CD1c-positive myeloid dendritic cell (primary cell): Measurements from ENCODE around the gene NIPSNAP3A.

ENCODE experiments used
- DNase-seq: peaks from one replicate; pipeline ENCODE4 v3.0.0-alpha.2; 2016; ENCODE audit errors: extremely low spot score

Gene NIPSNAP3A

DNA sequence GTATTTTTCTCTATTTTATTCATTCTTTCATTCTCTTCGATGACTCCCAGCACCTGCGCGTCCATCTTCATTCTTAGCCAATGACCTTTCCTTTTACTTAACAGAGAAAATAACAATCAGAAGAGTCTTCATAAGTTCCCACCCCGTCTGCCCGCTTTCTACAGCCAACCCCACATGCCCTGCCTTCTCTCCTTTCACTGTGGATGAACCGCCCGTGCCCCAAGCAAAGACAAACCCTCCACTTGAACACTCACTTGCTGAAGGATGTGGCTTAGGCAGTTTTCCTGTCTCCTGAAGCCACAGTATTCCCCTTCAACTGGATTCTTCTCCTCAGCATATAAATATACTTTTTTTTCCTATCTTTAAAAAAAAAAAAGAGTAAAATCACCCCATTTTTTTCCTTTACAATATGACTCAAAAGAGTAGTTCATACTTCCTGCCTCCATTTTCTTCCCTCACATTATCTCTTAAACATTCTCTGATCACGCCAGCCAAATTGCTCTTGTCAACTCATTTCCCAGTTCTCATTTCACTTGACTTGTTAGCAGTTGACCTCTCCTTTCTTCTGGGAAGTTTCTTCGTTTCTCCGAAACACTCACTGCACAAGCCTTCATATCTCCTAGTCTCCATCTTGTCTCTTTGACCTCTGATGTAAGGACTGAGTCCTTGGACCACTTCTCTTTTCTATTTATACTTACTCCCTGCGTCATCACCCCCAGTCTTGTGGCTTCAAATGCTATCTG, 27.5 kb downstream of the NIPSNAP3A start:
- peak; percentile 84 for DNase-seq

DNA sequence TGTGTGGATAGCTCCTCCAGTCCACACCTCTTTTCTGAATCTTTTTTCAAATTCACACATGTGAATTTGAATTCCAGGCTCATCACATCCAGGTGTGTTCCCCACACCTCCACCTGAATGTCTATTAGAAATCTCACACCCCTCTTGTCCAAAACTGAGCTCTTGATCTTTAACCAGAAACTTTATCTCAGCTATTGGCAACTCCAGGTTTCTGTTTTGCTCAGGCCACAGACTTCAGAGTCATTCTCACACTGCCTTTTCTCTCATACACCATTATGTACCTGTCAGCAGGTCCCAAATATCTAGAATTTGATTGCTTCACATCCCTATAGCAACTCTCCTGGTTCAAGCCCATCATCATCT, 28.1 kb downstream of the NIPSNAP3A start:
- DNase-seq: peak; percentile 46

DNA sequence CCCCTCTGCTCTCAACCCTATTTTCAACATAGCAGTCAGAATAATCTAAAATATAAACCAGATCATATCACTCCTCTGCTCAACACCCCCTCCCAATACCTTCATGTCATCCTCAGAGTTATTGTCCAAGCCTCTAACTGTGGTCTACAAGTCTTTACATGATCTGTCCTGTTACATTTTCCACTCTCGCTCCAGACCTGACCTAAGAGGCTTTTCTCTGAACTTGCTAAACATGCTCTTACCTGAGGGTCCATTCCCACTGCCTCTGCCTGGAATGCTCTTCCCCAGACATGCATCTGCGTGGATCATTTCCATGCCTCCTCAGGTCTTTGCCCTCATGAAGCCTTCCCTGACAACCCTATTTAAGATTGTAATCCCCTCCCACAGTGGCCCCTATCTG, 28.5 kb downstream of the NIPSNAP3A start:
- DNase-seq: no peak

DNA sequence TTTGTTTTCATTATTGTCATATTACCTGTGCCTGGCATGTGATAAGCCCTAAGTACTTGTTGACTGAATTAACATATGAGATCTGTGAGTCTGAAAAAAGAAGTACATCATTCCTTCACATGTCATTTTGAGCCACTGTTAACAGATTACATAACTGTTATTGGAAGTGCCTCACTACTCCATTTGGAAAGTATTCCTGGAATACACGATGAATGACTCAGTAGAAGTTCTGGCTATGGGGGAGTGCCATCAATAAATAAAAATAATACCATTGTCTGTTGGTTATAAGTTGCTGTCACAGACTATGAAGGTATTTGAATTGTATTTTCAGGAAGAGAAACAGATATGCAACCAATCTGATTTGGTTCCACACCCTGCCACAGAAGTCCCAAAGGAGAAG, 29.3 kb downstream of the NIPSNAP3A start:
- DNase-seq: peak; percentile 28

DNA sequence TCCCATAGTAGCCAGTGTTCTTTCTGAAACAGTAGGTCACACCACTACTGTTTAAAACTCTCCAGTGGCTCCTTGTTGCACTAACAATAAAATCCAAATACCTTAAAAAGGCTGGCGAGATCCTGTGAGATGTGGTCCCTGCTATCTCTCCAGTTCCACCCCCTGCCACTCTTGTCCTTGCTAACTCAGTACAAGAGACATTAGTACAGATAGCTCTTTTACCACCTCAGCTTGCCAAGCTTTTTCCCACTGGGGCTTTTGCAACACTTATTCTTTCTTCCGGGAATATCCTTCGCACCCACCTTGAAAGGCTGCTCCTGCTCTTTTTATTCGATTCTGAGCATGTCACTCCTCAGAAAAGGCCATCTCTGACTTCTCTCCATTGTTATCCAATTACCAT, 31.3 kb downstream of the NIPSNAP3A start:
- DNase-seq: no peak

DNA sequence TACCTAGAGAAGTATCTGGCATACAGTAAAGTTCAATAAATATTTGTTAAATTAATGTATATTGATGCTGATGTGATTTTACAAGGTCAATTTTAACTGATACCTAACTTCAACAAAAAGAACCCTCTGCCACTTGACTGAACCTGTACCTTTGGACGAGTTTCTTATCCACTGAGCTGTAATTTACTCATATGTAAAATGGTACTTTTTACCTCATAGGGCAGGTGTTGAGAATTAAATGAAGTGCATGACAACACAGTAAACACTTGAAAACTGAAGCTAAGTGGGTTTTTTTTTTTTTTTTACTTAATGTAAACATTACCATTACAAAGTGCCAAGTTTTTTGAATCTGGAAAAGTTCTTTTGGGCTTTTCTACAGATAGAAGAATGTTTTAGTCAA, 31.9 kb downstream of the NIPSNAP3A start:
- DNase-seq: no peak

DNA sequence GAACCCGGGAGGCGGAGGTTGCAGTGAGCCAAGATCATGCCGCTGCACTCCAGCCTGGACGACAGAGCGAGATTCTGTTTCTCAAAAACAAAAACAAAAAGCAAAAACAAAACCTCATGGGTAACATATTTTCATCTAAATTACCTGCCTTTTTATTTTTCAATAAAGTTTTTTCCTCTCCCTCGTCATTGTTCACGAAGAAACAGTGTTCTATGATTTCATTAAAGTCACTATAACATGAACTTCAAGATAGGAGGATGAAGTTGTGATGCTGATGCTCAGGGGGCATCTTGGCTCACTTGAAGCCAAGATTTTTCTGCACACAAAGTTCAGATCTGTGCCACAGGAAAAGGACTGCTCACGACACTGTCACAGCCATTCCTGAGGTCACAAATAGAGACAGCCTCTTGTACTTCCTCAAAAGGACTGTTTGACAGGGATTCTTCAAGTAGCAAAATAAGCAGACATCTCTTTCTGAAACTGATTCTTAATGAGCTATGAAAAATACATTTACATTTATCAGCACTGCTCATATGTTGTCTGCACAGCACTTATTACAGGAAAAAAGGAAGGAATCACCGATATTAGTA, 32.6 kb downstream of the NIPSNAP3A start:
- peak; percentile 60 for DNase-seq

DNA sequence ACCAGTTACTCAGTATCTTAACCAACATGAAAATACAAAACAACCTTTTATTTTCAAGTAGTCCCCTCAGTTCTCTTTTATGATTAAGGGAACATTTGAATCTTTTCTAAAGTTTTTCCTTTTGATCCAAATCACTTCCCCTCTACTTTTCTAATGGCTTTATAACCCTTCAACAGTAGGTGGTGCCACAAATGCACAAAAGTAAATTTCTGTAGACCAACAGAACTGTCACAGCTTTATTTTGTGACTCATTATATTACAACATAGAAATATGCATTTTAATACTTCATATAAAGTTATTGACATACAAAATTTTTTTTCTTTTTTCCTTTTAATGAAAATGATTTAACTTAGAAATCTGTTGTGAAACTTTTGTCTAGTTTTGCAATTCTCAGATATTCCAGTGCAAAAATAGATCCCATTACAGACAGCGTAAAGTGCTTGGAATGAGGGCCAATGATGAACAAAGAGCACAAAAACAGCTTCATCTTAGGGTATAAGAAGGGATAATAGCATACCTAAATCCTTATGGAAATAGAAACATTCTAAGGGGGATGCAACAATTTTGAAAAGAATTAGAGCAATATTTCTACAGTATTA, 33.4 kb downstream of the NIPSNAP3A start:
- peak; percentile 69 for DNase-seq

DNA sequence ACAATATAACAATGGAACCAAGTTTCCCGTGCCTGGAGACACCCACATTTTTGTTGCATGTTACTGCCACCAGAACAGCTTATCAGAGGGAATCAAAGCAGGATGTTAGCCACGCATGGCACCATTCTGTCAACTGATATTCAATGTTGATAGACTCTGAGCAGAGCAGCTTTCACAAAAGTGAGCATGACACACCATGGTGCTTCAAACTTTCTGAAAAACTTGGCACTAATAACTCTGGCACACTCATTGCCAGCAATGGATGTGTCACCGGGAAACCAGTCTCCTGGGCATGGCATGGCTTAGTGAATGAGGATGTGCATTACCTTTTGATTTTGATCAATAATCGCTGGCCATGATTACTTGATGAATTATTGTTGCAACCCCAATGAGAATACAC, 36.1 kb downstream of the NIPSNAP3A start:
- no peak for DNase-seq

DNA sequence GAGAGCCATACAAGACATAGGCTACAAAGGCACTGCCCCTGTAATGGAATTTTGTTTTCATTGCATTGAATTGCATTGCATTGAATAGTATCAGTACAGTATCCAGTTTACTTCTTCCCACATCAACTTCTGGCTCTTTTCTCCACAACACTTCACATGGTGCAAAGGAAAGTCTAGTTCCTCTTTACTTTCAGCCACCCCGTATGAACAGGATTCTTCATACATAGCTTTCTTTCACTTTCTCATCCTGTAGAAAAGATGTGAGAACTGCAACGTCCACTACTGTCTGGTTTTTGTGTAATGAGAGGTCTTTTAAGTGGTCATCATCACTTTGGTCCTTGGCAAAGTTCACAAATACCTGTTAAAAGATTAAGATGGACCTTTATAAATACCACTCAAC, 36.6 kb downstream of the NIPSNAP3A start:
- DNase-seq: peak; percentile 24

DNA sequence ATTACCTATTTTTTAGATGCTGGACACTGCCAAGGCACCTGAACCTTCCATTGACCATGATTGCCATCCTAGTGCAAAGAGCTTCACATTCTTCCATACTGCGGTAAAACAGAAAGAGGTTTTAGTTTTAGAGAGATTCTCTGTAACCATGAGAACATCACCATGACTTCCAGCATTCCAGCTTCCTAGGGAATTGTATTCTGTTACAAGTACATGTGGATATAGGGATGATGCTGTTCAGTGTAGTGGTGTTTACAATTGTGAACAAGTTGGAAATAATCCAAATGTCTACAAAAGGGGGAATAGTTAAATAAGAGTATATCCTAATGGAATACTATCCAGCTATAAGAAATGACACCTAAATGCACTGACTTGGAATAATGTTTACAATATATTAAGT, 38.8 kb downstream of the NIPSNAP3A start:
- no peak for DNase-seq

DNA sequence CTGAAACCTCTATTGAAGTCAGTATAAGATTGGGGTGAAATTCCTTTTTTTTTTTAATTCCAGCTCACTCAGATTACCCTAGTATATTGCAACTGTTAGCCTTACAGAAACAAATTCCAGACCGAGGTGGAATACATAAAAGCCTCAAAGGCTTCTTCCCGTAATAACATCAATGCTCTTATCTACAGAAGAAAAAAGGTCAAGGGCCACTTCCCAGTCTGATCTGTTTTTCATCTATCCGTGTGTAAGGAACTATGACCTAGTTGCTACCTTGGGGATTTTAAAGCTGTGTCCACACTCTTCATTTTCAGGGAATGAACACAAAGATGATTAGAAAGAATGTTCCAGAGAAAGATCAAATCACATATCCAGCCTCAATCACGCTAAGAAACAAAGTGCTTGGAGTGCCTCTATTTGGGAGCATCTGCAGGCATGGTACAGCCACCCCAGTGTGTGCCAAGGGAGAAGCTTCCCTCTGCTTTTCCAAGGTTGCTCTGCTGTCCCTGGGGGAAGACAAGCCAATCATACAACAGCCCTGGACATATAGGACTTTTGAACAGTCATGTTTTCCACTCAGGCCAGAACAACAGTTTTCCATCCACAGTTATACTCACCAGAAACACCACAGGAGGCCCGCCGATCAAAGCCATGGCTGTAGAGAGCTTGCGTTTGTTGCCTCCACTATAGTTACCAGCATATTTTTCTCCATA, 40.0 kb downstream of the NIPSNAP3A start:
- DNase-seq: no peak

DNA sequence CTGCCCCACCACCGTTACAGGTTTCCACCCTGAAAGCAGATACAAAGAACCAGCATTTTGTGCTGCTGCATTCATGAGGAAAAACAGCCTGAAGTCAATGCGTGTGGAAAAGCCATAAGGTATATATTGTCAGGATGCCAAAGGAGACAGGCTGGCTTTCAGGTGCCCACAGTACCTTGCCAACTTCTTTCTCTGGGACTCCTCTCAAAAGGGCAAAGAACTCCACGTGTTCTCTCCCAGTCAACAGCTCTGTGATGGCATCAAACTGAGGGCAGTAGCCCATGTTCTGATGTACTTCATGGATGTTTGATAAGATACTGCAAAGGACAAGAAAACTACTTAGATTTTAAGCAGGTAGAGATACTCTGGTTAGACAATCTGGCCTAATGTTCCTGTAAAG, 40.8 kb downstream of the NIPSNAP3A start:
- DNase-seq: no peak

DNA sequence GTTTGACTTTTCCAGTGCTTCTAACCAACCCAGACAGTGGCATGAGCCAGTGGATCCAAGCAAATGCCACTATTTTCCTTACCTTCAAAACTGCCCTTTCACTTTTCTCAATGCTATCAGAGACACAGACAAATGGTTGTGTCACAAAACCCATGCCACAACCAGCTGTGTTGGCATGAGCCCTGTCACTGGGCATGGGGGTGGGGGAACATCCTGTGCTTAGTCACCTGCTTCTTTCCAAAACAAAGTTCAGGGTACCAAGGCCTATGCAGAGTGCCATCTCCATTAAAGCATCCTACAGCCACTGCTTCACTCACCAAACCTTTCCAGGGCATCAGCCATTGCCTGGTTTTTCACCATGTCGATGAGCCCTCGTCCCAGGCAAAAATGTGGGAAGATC, 46.6 kb downstream of the NIPSNAP3A start:
- no peak for DNase-seq

DNA sequence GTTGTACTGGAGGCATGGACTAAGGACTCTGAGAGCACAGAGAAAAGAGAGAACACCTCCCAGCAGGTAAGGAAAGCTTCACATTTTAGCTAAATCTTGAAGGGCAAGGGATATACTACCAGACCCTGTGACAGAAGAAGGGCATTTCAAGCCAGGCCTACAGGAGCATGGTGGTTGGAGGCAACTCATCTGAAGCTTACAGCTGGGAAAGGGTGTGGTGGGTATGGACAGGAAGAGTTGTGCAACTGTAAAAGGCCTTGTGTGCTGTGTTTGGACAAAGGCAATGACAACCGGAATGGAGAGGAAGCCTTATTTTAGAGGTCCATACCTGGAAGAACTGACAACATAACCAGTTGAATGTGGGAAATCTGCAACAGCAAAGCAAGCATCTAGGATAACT, 47.6 kb downstream of the NIPSNAP3A start:
- DNase-seq: no peak

DNA sequence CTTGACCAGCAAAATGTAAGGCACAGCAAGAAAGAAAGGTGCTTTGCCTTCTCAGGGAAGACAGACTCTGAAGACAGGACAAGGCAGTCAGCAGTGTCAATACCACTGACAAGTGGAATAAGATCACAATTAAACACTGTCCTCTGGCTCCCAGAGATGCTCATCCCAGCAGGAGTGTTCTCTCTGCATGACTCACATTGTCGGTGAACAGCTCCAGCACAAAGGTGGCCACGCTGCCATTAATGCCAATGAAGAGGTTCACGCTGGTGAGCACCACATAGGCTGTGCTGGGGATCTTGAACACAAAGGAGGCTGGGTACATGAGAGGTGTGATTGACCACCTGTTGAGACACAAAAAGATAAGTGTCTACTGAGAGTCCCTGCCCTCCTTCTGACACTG, 48.4 kb downstream of the NIPSNAP3A start:
- DNase-seq: no peak

DNA sequence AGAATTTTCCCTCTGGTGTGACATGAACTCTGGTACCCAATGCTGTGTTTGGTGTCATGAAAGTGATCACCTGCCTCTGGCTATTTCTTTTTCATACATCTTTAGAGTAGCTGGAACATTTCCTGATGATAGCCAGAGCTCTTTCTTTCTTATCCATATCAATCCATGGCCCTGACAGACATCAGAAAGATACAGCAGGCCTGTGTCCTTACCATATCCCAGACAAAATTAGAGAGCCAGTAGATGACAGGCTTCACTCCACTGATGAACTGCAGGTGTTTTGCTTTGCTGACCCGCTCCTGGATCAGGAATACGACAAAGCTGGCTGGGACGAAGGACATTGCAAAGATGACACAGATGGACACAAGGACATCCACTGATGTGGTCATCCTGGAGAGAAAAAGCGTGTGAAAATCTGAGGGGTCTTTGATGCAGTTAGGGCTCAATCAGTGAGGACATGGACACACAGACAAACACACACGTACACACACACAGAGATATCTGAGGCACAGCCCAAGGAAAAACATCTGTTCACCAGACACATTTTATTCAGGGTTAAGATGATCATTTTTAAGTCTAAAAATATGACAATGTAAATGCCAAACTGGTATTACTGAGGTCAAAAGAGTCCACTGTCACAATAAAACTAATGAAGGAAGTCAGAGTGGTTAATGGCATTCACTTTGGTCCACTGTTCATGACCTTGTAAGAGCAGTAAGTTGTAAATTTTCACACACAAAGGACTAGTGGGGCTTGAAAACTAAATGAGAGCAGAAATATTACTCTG, 50.9 kb downstream of the NIPSNAP3A start:
- DNase-seq: no peak

DNA sequence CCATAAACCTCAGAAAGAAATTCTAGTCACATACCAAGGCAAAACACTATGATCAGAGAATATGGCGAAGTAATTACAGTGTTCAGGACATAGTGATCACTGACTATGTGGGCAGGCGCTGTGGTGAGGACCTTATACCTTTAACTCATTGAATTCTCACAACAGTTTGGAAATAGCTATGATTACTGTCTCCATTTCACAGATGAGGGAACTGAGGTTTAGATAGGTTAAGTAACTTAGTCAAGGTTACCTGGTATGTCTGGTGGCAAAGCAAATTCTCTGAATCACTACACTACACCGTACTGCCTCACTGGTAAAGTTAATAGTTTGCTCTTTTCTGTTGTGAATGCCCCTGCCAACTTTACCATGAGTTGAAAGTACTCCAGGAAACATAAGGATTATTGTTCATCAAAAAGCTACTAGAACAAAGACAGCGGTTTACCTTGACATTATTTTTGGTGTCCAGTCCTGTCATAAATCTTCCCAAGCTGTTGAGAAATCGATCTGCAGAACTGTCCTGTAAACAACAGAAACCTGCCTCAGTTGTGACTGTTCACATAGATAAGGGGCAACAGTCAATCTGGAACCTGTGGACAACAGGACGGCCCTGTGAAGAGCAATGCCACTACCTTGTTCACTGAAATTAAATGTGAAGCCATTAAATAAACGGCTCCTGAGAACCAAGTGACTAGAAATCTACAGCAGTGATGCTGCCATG, 52.7 kb downstream of the NIPSNAP3A start:
- DNase-seq: no peak

DNA sequence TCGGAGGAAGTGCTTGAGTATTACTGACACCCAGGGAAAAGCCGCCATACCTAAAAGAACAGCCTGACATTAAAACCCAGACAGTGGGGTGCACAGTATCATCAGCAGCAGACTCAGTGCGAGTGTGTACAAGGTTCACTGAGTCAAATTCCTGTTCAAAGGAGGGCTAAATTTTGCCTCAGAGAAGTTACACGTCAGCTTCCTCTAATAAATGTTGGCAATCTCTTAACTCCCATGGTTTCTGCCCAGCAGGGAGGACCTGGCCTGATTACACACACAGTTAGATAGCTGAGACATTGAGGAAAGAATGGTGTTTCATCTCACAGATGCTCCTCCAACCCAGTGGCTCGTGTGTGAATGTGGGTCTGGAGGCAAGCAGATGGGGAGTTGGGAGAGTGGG, 54.6 kb downstream of the NIPSNAP3A start:
- DNase-seq: no peak

DNA sequence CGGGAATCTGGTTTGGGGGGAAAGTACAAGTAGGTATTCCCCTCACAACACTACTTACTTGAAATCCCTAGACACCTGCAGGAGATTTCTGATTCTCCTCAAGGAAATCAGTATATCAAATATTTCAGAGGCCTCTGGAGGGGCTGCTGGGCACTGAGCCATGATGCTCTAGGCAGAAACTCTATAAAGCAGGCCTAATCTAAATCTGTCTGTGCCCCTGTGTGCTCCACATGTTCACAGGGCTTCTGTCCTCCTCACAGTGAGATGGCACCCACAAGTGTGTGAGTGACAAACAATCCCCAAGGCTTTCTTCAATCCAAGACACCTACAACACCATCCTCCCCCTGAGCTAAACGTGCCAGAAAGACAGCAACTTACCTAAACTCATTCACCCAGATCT, 55.4 kb downstream of the NIPSNAP3A start:
- DNase-seq: no peak

DNA sequence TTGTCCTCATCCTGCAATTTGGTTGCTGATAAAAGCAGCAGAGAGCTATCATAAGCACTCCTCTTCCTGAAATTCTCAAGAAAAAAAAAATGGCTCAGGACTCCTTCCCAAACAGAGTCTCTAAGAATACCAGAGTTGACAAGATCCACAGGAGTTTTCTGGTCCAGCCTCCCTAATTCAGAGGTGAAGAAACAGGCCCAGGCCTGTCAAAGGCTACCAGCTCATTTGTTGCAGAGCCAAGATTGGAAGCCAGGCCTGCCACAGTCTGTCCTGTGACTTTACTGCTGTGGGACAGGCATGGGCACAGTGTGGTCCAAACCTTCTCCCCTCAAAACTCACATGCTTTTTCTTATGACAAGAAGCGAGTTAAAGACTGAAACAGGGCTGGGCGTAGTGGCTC, 58.0 kb downstream of the NIPSNAP3A start:
- DNase-seq: no peak
